ENCODE measurements around the gene CCR7.

GRCh38 chr17:40545660-40546059 is 19.6 kb downstream of the CCR7 start:
- TF ChIP-seq CTCF (IDR thresholded peaks at IDR 0.05) (no peak), POLR2A (IDR thresholded peaks at IDR 0.05) (no peak)
